GM23248 (cell line): ENCODE measurements around the gene GPATCH2.

ENCODE experiments used
- EZH2 ChIP-seq: fragments of 200-600 bp; sonication (generic); IDR thresholded peaks from 2 replicates; pipeline ENCODE4 v1.6.1; 2018; ENCODE audit warnings: antibody characterized with exemption, mild to moderate bottlenecking; ENCODE audit not compliant: insufficient read depth, poor library complexity, severe bottlenecking
- EZH2phosphoT487 ChIP-seq: fragments of 200-600 bp; sonication (generic); IDR thresholded peaks from 2 replicates; pipeline ENCODE4 v1.6.1; 2018; ENCODE audit warnings: antibody characterized with exemption, moderate library complexity, mild to moderate bottlenecking, low read depth; ENCODE audit not compliant: insufficient read depth

DNA sequence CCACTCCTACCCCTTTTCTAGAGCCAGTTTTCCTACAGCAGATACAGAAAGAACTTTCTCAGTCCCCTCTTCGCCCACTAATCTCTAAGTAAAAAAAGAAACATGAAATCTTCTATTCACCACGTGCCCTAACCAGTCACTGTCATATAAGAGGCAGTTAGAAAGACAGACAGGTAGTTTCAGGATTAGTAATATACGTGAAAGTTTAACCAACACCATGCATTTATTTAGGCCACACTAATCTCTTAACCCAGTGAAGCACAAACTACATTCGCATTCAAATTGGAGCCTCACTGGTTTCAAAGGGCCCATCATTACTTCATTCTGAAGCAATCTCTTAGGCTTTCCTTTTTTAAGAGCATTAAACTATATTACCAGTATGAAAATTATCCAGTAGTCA is 10.1 kb downstream of the GPATCH2 start:
- no peak for TF ChIP-seq EZH2
- no peak for TF ChIP-seq EZH2phosphoT487
